Liver (tissue), 9 donors: ENCODE data around the gene SEZ6. TPM values are rescaled to one million over a fixed set of nuclear protein-coding genes. Genes with fewer than 3 reads are reported as not detected.

Experiments
- DNase-seq: peaks from one replicate; pipeline ENCODE4 v3.0.0-alpha.2; 2017; ENCODE audit warnings: low spot score
- H3K27ac ChIP-seq, 2 donors: one replicate each; pipeline ENCODE4 v1.7.0; 2013; ENCODE audit warnings: inconsistent platforms in 2 of 2, low read length in 2 of 2, control low read depth in 1 of 2, low read depth in 1 of 2, mild to moderate bottlenecking in 1 of 2
- H3K27me3 ChIP-seq, 4 donors: one replicate each; pipeline versions ENCODE4 v1.6.1 to v1.7.0; 2013; ENCODE audit warnings: low read length in 3 of 4, inconsistent platforms in 1 of 4, mild to moderate bottlenecking in 1 of 4, moderate library complexity in 1 of 4; ENCODE audit not compliant: control insufficient read depth in 4 of 4, insufficient read depth in 4 of 4
- H3K36me3 ChIP-seq, 4 donors: one replicate each; pipeline versions ENCODE4 v1.6.1 to v1.7.0; 2013; ENCODE audit warnings: low read length in 3 of 4, mild to moderate bottlenecking in 3 of 4, low read depth in 1 of 4, moderate library complexity in 1 of 4; ENCODE audit not compliant: control insufficient read depth in 4 of 4, insufficient read depth in 3 of 4
- H3K4me1 ChIP-seq, 4 donors: one replicate each; pipeline versions ENCODE4 v1.6.1 to v1.7.0; 2013; ENCODE audit warnings: low read length in 3 of 4, mild to moderate bottlenecking in 3 of 4, moderate library complexity in 1 of 4; ENCODE audit not compliant: control insufficient read depth in 4 of 4, insufficient read depth in 4 of 4
- H3K4me3 ChIP-seq, 3 donors: one replicate each; pipeline versions ENCODE4 v1.6.1 to v1.7.0; 2013; ENCODE audit warnings: low read length in 3 of 3, control low read depth in 1 of 3, low read depth in 1 of 3, mild to moderate bottlenecking in 1 of 3
- H3K9ac ChIP-seq, 2 donors: one replicate each; pipeline ENCODE4 v1.7.0; 2013; ENCODE audit warnings: low read length in 2 of 2, mild to moderate bottlenecking in 2 of 2, moderate library complexity in 2 of 2, control low read depth in 1 of 2, low read depth in 1 of 2
- H3K9me3 ChIP-seq, 4 donors: one replicate each; pipeline versions ENCODE4 v1.6.1 to v1.7.0; 2013; ENCODE audit warnings: low read length in 3 of 4; ENCODE audit not compliant: control insufficient read depth in 4 of 4
- EGR1 ChIP-seq, 2 donors: IDR thresholded peaks; 2 replicates each; pipeline ENCODE4 v1.6.1; 2016 to 2018; ENCODE audit warnings: antibody characterized with exemption in 2 of 2, low read depth in 2 of 2
- FOXA1 ChIP-seq: IDR thresholded peaks from 2 replicates; pipeline ENCODE4 v1.6.1; 2016; ENCODE audit warnings: antibody characterized with exemption
- FOXA2 ChIP-seq: IDR thresholded peaks from 2 replicates; pipeline ENCODE4 v1.6.1; 2016; ENCODE audit warnings: antibody characterized with exemption
- GABPA ChIP-seq, 2 donors: IDR thresholded peaks in 1 of 2; conservative IDR thresholded peaks in 1 of 2; 2 replicates each; pipeline ENCODE4 v1.6.1; 2016; ENCODE audit warnings: antibody characterized with exemption in 2 of 2, mild to moderate bottlenecking in 1 of 2, moderate library complexity in 1 of 2
- HNF4A ChIP-seq, 2 donors: conservative IDR thresholded peaks; 2 replicates each; pipeline ENCODE4 v1.6.1; 2016; ENCODE audit warnings: antibody characterized with exemption in 2 of 2, mild to moderate bottlenecking in 2 of 2
- HNF4G ChIP-seq: IDR thresholded peaks from 2 replicates; pipeline ENCODE4 v1.6.1; 2016; ENCODE audit warnings: antibody characterized with exemption
- RAD21 ChIP-seq, 2 donors: IDR thresholded peaks; 2 replicates each; pipeline ENCODE4 v1.6.1; 2016; ENCODE audit warnings: antibody characterized with exemption in 2 of 2, mild to moderate bottlenecking in 2 of 2
- TAF1 ChIP-seq: conservative IDR thresholded peaks from 2 replicates; pipeline ENCODE4 v1.6.1; 2016; ENCODE audit warnings: antibody characterized with exemption, mild to moderate bottlenecking
- WGBS: extraction: QIAGEN DNeasy Blood & Tissue Kit; methylation state at CpG from one replicate; pipeline ENCODE4 v1.1.7; 2013; 5-methylcytosine and 5-hydroxymethylcytosine counted together
- polyA plus RNA-seq, 2 donors: library from polyadenylated mRNA; stranded (reverse) in 1 of 2; unstranded in 1 of 2; fragments of 200-250 nt in 1 of 2; fragments of >200 nt in 1 of 2; fragmentation: Nextera tagmentation in 1 of 2; extraction: Ambion mirVana in 1 of 2; gene quantifications; one replicate each; pipeline versions ENCODE4 v1.2.1 to v1.2.3, GENCODE V29; 2013 to 2015
- total RNA-seq, 2 donors: library from RNA; depleted of rRNA; stranded (reverse); fragments of >200 nt; gene quantifications; one replicate each; pipeline ENCODE4 v1.2.3, GENCODE V29; 2014
- TF ChIP-seq, protein P1 (sequence below): IDR thresholded peaks from 2 replicates; pipeline ENCODE4 v1.6.1; 2016; ENCODE audit warnings: antibody characterized with exemption
- TF ChIP-seq, protein P2 (sequence below): fragments of 150-350 bp; IDR thresholded peaks from 2 replicates; pipeline ENCODE4 v1.5.1; 2017; ENCODE audit warnings: improper control_type of control experiment, low read depth, low read length; ENCODE audit not compliant: missing input control
- TF ChIP-seq, protein P3 (sequence below): IDR thresholded peaks from 2 replicates; pipeline ENCODE4 v1.6.1; 2016; ENCODE audit warnings: antibody characterized with exemption, mild to moderate bottlenecking
- TF ChIP-seq, protein P4 (sequence below): IDR thresholded peaks from 2 replicates; pipeline ENCODE4 v1.6.1; 2016; ENCODE audit warnings: antibody characterized with exemption
- TF ChIP-seq, protein P5 (sequence below): IDR thresholded peaks from 2 replicates; pipeline ENCODE4 v1.6.1; 2016; ENCODE audit warnings: antibody characterized with exemption
- donor health status: healthy.
- donor health status: healthy.
- donor health status: healthy.
- donor health status: healthy.
- donor health status: healthy.

SEZ6 gene
- total and polyA plus RNA-seq, 4 donors = 0.39 TPM; not detected in 3

DNA sequence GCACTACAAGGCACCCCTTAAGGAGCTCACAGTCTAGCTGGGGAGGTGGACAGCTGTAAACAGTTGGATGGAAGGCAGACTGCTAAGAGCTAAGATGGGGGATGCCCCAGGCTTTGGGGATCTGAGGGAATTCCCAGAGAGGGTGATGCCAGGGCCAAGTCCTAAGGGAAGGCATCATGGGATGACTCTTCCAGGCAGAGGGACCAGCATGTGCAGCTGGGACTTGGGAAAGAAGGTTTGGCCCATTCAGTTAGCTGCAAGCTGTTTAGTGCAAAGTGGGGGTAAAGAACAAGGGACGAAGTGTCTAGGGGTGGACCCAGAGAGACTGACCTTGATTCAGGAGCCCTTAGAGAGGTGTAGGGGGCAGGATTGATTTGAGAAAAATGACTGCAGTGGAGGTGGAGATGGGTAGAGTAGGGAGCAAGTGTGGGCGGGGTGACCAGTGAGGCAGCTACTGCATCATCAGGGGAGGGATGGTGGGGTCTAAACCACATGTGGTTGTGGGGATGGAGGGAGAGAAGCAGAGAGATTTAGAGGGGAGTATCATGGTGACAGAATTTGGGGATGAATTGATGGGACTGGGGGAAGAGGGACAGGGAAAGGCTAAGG is 27.4 kb downstream of the SEZ6 start:
- H3K9ac ChIP-seq = no peak overlapping the region
- WGBS = 95% methylated on average over 2 of the region's 2 CpGs
- no peaks in the 10 kb centered on the region for H3K36me3 ChIP-seq
- DNase-seq = no peak
- no peaks in the 10 kb centered on the region for H3K27me3 ChIP-seq
- H3K4me3 ChIP-seq = no peak overlapping the region
- no peaks in the 10 kb centered on the region for H3K9me3 ChIP-seq
- peaks cover 0 to 18% (median 8%) of the 10 kb centered on the region in 4 donors for H3K4me1 ChIP-seq
- H3K27ac ChIP-seq = no peak overlapping the region
- TF ChIP-seq, protein P1, sequence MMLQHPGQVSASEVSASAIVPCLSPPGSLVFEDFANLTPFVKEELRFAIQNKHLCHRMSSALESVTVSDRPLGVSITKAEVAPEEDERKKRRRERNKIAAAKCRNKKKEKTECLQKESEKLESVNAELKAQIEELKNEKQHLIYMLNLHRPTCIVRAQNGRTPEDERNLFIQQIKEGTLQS = no peak
- TF ChIP-seq TAF1 (no peak), RAD21 (IDR thresholded peaks at IDR 0.05) (no peak), HNF4G (no peak), EGR1 (IDR thresholded peaks at IDR 0.05; ENCODE audit: low read depth in 2 of 2) (no peak), HNF4A (conservative IDR thresholded peaks at IDR 0.05) (no peak), FOXA2 (no peak), GABPA (IDR thresholded peaks at IDR 0.05 in 1 of 2, conservative IDR thresholded peaks at IDR 0.05 in 1 of 2) (no peak)
- TF ChIP-seq, protein P2, sequence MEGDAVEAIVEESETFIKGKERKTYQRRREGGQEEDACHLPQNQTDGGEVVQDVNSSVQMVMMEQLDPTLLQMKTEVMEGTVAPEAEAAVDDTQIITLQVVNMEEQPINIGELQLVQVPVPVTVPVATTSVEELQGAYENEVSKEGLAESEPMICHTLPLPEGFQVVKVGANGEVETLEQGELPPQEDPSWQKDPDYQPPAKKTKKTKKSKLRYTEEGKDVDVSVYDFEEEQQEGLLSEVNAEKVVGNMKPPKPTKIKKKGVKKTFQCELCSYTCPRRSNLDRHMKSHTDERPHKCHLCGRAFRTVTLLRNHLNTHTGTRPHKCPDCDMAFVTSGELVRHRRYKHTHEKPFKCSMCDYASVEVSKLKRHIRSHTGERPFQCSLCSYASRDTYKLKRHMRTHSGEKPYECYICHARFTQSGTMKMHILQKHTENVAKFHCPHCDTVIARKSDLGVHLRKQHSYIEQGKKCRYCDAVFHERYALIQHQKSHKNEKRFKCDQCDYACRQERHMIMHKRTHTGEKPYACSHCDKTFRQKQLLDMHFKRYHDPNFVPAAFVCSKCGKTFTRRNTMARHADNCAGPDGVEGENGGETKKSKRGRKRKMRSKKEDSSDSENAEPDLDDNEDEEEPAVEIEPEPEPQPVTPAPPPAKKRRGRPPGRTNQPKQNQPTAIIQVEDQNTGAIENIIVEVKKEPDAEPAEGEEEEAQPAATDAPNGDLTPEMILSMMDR = no peak
- TF ChIP-seq, protein P3, sequence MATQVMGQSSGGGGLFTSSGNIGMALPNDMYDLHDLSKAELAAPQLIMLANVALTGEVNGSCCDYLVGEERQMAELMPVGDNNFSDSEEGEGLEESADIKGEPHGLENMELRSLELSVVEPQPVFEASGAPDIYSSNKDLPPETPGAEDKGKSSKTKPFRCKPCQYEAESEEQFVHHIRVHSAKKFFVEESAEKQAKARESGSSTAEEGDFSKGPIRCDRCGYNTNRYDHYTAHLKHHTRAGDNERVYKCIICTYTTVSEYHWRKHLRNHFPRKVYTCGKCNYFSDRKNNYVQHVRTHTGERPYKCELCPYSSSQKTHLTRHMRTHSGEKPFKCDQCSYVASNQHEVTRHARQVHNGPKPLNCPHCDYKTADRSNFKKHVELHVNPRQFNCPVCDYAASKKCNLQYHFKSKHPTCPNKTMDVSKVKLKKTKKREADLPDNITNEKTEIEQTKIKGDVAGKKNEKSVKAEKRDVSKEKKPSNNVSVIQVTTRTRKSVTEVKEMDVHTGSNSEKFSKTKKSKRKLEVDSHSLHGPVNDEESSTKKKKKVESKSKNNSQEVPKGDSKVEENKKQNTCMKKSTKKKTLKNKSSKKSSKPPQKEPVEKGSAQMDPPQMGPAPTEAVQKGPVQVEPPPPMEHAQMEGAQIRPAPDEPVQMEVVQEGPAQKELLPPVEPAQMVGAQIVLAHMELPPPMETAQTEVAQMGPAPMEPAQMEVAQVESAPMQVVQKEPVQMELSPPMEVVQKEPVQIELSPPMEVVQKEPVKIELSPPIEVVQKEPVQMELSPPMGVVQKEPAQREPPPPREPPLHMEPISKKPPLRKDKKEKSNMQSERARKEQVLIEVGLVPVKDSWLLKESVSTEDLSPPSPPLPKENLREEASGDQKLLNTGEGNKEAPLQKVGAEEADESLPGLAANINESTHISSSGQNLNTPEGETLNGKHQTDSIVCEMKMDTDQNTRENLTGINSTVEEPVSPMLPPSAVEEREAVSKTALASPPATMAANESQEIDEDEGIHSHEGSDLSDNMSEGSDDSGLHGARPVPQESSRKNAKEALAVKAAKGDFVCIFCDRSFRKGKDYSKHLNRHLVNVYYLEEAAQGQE = no peak
- TF ChIP-seq, protein P4, sequence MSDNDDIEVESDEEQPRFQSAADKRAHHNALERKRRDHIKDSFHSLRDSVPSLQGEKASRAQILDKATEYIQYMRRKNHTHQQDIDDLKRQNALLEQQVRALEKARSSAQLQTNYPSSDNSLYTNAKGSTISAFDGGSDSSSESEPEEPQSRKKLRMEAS = no peak
- TF ChIP-seq, protein P5, sequence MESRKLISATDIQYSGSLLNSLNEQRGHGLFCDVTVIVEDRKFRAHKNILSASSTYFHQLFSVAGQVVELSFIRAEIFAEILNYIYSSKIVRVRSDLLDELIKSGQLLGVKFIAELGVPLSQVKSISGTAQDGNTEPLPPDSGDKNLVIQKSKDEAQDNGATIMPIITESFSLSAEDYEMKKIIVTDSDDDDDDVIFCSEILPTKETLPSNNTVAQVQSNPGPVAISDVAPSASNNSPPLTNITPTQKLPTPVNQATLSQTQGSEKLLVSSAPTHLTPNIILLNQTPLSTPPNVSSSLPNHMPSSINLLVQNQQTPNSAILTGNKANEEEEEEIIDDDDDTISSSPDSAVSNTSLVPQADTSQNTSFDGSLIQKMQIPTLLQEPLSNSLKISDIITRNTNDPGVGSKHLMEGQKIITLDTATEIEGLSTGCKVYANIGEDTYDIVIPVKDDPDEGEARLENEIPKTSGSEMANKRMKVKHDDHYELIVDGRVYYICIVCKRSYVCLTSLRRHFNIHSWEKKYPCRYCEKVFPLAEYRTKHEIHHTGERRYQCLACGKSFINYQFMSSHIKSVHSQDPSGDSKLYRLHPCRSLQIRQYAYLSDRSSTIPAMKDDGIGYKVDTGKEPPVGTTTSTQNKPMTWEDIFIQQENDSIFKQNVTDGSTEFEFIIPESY = no peak

DNA sequence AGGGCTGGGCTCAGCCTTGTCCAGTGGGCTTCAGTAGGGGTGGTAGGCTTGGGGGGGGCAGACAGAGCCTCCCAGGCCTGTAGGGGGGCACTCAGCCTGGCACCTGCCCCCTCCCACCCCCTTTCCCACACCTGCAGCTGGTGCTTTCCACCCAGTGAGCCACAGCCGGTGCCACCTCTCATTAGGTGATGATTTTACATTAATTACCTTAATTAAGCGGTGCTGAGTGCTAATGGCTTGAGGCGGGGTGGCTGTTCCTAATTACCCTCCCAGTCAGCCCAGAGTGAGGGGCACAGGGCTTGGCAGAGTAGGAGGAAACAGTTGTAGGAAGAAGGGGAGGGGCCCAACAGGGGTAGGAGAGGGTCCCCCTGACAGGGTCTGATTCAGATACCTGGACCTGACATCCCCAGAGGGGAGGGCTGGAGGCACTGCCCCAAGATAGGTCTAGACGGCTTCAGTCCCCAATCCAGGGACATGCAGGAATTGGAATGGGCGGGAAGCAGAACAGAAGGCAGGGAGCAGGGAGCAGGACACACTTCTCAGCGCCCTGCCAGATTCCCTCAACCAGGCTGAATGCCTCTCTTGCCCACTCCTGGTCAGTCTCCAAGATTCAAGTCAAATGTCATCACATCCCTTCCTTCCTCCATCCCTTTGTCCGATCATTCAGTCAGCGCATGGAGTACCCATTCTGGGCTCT is 28.0 kb downstream of the SEZ6 start:
- Histone ChIP-seq H3K27me3 (no peaks in the 10 kb centered on the region), H3K9me3 (no peaks in the 10 kb centered on the region), H3K27ac (no peak overlapping the region), H3K9ac (no peak overlapping the region), H3K4me1 (peaks cover 0 to 17% (median 8%) of the 10 kb centered on the region in 4 donors), H3K36me3 (no peaks in the 10 kb centered on the region), H3K4me3 (no peak overlapping the region)
- WGBS = 89% methylated on average over 8 of the region's 8 CpGs
- no peak for TF ChIP-seq FOXA1
- TF ChIP-seq, protein P5 = no peak
- no peak for DNase-seq
